ELR (cell line): ENCODE results near the gene LATS1.

ENCODE experiments used
- DNase-seq: peaks from one replicate; pipeline ENCODE4 v3.0.0-alpha.2; 2015; ENCODE audit warnings: low read depth

The LATS1 gene

GRCh38 chr6:149660028-149660427, 57.9 kb downstream of the LATS1 start:
- DNase-seq: no peak

- DNase-seq: no peak
Observed at GRCh38 chr6:149657441-149657840, 60.5 kb downstream of the LATS1 start.

- DNase-seq: no peak
Observed at GRCh38 chr6:149651056-149651455, 66.8 kb downstream of the LATS1 start.

GRCh38 chr6:149648148-149649145, 69.5 kb downstream of the LATS1 start, which contains the start of gene KATNA1:
Gene KATNA1 (minus strand): TSS chr6:149648714. CDS start chr6:149638547, 10,167 bp downstream.
- peak; percentile 90 for DNase-seq

DNA sequence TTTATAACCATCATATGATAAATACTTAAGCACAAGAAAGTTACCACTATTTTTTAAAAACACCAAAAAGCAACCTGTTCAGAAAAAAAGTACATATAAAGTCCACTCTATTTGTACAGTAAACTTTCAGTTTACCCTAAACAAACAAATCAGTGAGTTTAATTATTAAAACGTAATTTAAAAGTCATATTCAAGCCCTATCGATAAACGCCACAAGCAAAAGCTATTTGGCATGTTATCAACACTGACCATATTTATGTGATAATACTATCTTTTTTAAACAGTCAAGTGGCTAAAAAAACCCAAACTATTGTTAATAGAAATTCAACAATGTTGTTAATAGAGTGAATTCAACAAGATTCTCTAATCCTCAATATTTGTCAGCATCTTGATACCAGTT, 71.3 kb downstream of the LATS1 start:
- no peak for DNase-seq

GRCh38 chr6:149642829-149643580, 74.9 kb downstream of the LATS1 start:
- peak; percentile 5 for DNase-seq

DNA sequence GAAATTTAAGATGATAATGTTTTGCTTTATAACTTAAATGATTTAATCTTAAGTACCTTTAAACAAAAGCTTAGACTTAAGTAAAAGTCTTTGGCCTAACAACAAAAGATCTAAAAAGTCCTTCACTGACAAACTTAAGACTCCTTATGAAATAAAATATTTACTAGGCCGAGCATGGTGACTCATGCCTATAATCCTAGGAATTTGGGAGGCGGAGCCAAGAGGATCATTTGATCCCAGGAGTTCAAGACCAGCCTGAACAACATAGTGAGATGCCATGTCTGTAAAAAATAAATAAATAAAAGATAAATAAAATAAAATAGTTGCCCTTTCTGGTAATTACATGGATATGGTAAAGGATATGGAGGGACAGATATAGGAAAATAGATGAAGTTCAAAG, 81.8 kb downstream of the LATS1 start:
- peak; percentile 73 for DNase-seq

- no peak for DNase-seq
Observed at GRCh38 chr6:149634315-149634714, 83.6 kb downstream of the LATS1 start.

- no peak for DNase-seq
Observed at GRCh38 chr6:149628875-149629510, 88.9 kb downstream of the LATS1 start.

GRCh38 chr6:149627672-149628071, 90.2 kb downstream of the LATS1 start:
- DNase-seq: no peak

GRCh38 chr6:149615805-149616204, 102.1 kb downstream of the LATS1 start:
- DNase-seq: no peak

GRCh38 chr6:149614337-149614736, 103.6 kb downstream of the LATS1 start:
- DNase-seq: peak; percentile 23

- no peak for DNase-seq
Observed at GRCh38 chr6:149608381-149608982, 109.4 kb downstream of the LATS1 start.
